Measurements from ENCODE around the gene STX2. TPM values are rescaled to one million over a fixed set of nuclear protein-coding genes. Genes with fewer than 3 reads are reported as not detected.

The STX2 gene
- total RNA-seq, 1 donor from 2014 or later: 33.0 TPM

DNA sequence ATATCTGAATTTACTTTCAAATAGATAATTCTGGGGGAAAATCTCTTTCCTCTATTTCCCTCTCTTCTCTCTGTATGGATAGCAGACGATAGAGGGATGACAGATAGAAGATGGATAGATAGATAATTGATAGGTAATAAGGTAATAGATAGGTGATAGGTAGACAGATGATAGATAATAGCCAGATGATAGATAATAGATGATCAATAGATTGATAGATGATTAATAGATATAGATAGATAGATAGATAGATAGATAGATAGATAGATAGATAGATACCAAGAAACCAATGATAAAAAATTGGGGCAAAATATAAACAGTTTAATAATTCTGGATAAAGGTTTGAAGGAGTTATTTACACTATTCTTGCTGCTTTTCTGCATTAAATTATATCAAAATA, 96.3 kb downstream of the STX2 start:
- no peaks in the 10 kb centered on the region for H3K27me3 ChIP-seq (ENCODE audit: insufficient read depth, low read length)
- Mint-ChIP-seq H3K4me3 (ENCODE audit: unreplicated experiment) (no peak overlapping the region), H3K9me3 (ENCODE audit: unreplicated experiment) (peaks cover 4% of the 10 kb centered on the region), H3K36me3 (ENCODE audit: low read depth, unreplicated experiment) (no peaks in the 10 kb centered on the region), H3K27ac (ENCODE audit: unreplicated experiment) (no peak overlapping the region), H3K4me1 (ENCODE audit: low read depth, unreplicated experiment) (no peaks in the 10 kb centered on the region), H3K27me3 (ENCODE audit: low read depth, unreplicated experiment) (peaks cover 5% of the 10 kb centered on the region)
- H2AFZ ChIP-seq (ENCODE audit: low read depth, low read length): no peak overlapping the region
- no peaks in the 10 kb centered on the region for H3K9me3 ChIP-seq (ENCODE audit: insufficient read depth, low read depth, low read length)
- no peaks in the 10 kb centered on the region for H3K36me3 ChIP-seq (ENCODE audit: insufficient read depth, low read length)
- no peak overlapping the region for H3K4me3 ChIP-seq (ENCODE audit: insufficient read depth, low read depth, low read length)
- no peak for FAIRE-seq
- no peak for DNase-seq (ENCODE audit: low read depth)
- no peaks in the 10 kb centered on the region for H4K20me1 ChIP-seq (ENCODE audit: insufficient read depth, low read length)
- H3K79me2 ChIP-seq (ENCODE audit: insufficient read depth, low read length): no peaks in the 10 kb centered on the region
- no peak for TF ChIP-seq EZH2 (IDR thresholded peaks at IDR 0.05; ENCODE audit: insufficient read depth, low read length)
- TF ChIP-seq, protein P1, sequence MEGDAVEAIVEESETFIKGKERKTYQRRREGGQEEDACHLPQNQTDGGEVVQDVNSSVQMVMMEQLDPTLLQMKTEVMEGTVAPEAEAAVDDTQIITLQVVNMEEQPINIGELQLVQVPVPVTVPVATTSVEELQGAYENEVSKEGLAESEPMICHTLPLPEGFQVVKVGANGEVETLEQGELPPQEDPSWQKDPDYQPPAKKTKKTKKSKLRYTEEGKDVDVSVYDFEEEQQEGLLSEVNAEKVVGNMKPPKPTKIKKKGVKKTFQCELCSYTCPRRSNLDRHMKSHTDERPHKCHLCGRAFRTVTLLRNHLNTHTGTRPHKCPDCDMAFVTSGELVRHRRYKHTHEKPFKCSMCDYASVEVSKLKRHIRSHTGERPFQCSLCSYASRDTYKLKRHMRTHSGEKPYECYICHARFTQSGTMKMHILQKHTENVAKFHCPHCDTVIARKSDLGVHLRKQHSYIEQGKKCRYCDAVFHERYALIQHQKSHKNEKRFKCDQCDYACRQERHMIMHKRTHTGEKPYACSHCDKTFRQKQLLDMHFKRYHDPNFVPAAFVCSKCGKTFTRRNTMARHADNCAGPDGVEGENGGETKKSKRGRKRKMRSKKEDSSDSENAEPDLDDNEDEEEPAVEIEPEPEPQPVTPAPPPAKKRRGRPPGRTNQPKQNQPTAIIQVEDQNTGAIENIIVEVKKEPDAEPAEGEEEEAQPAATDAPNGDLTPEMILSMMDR (IDR thresholded peaks at IDR 0.05; ENCODE audit: insufficient read depth, low read depth, low read length): no peak
- H3K4me1 ChIP-seq (ENCODE audit: insufficient read depth, low read length): no peaks in the 10 kb centered on the region
- H3K9ac ChIP-seq (ENCODE audit: low read length): no peak overlapping the region
- H3K27ac ChIP-seq (ENCODE audit: low read depth, low read length): no peak overlapping the region
- H3K4me2 ChIP-seq (ENCODE audit: low read length): no peak overlapping the region

DNA sequence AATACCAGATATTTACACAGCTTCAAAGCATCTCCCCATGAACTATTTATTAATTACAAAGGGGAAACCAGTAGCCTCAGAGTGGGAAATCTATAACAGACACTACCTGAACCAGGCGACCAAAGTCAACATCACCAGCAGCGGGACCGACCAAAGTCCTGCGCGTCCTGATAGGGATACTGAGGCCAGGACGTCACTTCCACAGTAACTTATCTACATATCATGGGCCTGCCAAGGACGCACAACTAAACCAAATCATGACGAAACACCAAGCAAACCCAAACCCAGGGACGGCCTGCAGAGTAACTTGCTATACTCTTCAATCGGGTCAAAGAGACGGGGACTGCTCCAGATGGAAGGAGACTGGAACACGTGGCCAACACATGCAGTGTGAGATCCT, 96.9 kb downstream of the STX2 start:
- no peak overlapping the region for H2AFZ ChIP-seq (ENCODE audit: low read depth, low read length)
- no peaks in the 10 kb centered on the region for H3K4me1 Mint-ChIP-seq (ENCODE audit: low read depth, unreplicated experiment)
- H3K36me3 ChIP-seq (ENCODE audit: insufficient read depth, low read length): no peaks in the 10 kb centered on the region
- H3K4me1 ChIP-seq (ENCODE audit: insufficient read depth, low read length): no peaks in the 10 kb centered on the region
- H3K27me3 ChIP-seq (ENCODE audit: insufficient read depth, low read length): no peaks in the 10 kb centered on the region
- H4K20me1 ChIP-seq (ENCODE audit: insufficient read depth, low read length): no peaks in the 10 kb centered on the region
- no peak overlapping the region for H3K27ac Mint-ChIP-seq (ENCODE audit: unreplicated experiment)
- no peaks in the 10 kb centered on the region for H3K9me3 ChIP-seq (ENCODE audit: insufficient read depth, low read depth, low read length)
- no peak overlapping the region for H3K4me3 ChIP-seq (ENCODE audit: insufficient read depth, low read depth, low read length)
- H3K79me2 ChIP-seq (ENCODE audit: insufficient read depth, low read length): no peaks in the 10 kb centered on the region
- peaks cover 5% of the 10 kb centered on the region for H3K27me3 Mint-ChIP-seq (ENCODE audit: low read depth, unreplicated experiment)
- no peak overlapping the region for H3K4me3 Mint-ChIP-seq (ENCODE audit: unreplicated experiment)
- H3K9ac ChIP-seq (ENCODE audit: low read length): no peak overlapping the region
- FAIRE-seq (no peak), DNase-seq (ENCODE audit: low read depth) (no peak)
- H3K27ac ChIP-seq (ENCODE audit: low read depth, low read length): no peak overlapping the region
- TF ChIP-seq, protein P1 (IDR thresholded peaks at IDR 0.05; ENCODE audit: insufficient read depth, low read depth, low read length): no peak
- no peak for TF ChIP-seq EZH2 (IDR thresholded peaks at IDR 0.05; ENCODE audit: insufficient read depth, low read length)
- H3K36me3 Mint-ChIP-seq (ENCODE audit: low read depth, unreplicated experiment): no peaks in the 10 kb centered on the region
- H3K9me3 Mint-ChIP-seq (ENCODE audit: unreplicated experiment): peaks cover 5% of the 10 kb centered on the region
- no peak overlapping the region for H3K4me2 ChIP-seq (ENCODE audit: low read length)

Other genes with a start within 250 kb of the STX2 start
- gene RIMBP2, start 123.0 kb downstream of the STX2 start, total RNA-seq: 2.2 TPM in 2 replicates
- 795 and 872 TPM in 2 replicates for gene RAN, start 32.8 kb upstream of the STX2 start, total RNA-seq
- gene ADGRD1, start 114.7 kb upstream of the STX2 start, total RNA-seq: 3.0 and 3.9 TPM in 2 replicates